Thyroid gland (tissue), 4 donors: ENCODE results near the gene PKD1L1. TPM values are rescaled to one million over a fixed set of nuclear protein-coding genes. Genes with fewer than 3 reads are reported as not detected.

Experiments
- DNase-seq, 2 donors: peaks; one replicate each; pipeline ENCODE4 v3.0.0-alpha.2; 2019
- H3K27ac ChIP-seq, 3 donors: fragments of 200-600 bp; sonication (generic); 1 replicate in 2 of 3; 2 replicates in 1 of 3; pipeline ENCODE4 v1.5.1; 2016 to 2019; ENCODE audit warnings: mild to moderate bottlenecking in 1 of 3, moderate library complexity in 1 of 3
- H3K27me3 ChIP-seq: fragments of 200-600 bp; sonication (generic); one replicate; pipeline ENCODE4 v1.5.1; 2019
- H3K36me3 ChIP-seq, 2 donors: fragments of 200-600 bp; sonication (generic); one replicate each; pipeline ENCODE4 v1.5.1; 2016 to 2019
- H3K4me1 ChIP-seq, 2 donors: fragments of 200-600 bp; sonication (generic); one replicate each; pipeline ENCODE4 v1.5.1; 2017 to 2019
- H3K4me3 ChIP-seq, 3 donors: fragments of 200-600 bp; sonication (generic); replicated peaks in 1 of 3; 1 replicate in 2 of 3; 2 replicates in 1 of 3; pipeline ENCODE4 v1.5.1; 2016; ENCODE audit warnings: mild to moderate bottlenecking in 1 of 3
- H3K9me3 ChIP-seq: fragments of 200-600 bp; sonication (generic); one replicate; pipeline ENCODE4 v1.5.1; 2017
- CTCF ChIP-seq, 6 experiments: fragments of 200-600 bp in 3 of 6; fragments of 450-650 bp in 3 of 6; sonication (generic) in 3 of 6; IDR thresholded peaks; one replicate each; pipeline ENCODE4 v1.5.1; 2016 to 2019; ENCODE audit warnings: antibody characterized with exemption in 6 of 6, mild to moderate bottlenecking in 2 of 6, inconsistent platforms in 1 of 6, moderate library complexity in 1 of 6
- POLR2A ChIP-seq, 2 donors: fragments of 450-650 bp; IDR thresholded peaks; one replicate each; pipeline ENCODE4 v1.6.1; 2017; ENCODE audit warnings: antibody characterized with exemption in 2 of 2, mild to moderate bottlenecking in 2 of 2, moderate library complexity in 1 of 2
- WGBS, 2 donors: methylation state at CpG; one replicate each; pipeline ENCODE4 v1.1.5; 2017; 5-methylcytosine and 5-hydroxymethylcytosine counted together
- intact Hi-C: fragments of 100-400 bp; cut with DNase I; formaldehyde crosslinking; loops from one replicate; pipeline ENCODE4 v1.15.1; 2023
- total RNA-seq, 4 donors: library from RNA; depleted of rRNA; stranded (reverse); fragments of >200 nt; gene quantifications; one replicate each; pipeline ENCODE4 v1.2.3, GENCODE V29; 2016

The PKD1L1 gene
- total RNA-seq, 4 donors from 2014 or later = under 0.01 to 0.17 (median 0.14) TPM

GRCh38 chr7:47914717-47915615 is 33.3 kb downstream of the PKD1L1 start:
- Histone ChIP-seq H3K4me1 (no peaks in the 10 kb centered on the region), H3K27me3 (no peaks in the 10 kb centered on the region), H3K36me3 (no peaks in the 10 kb centered on the region), H3K4me3 (no peak overlapping the region), H3K9me3 (no peaks in the 10 kb centered on the region), H3K27ac (no peak overlapping the region)
- WGBS, 2 donors = 68 to 69% methylated on average over 5 of the region's 5 CpGs
- intact Hi-C loops = no loop called here
- TF ChIP-seq POLR2A (IDR thresholded peaks at IDR 0.05) (no peak), CTCF (IDR thresholded peaks at IDR 0.05) (no peak)
- no peak for DNase-seq

GRCh38 chr7:47912332-47912731 is 35.9 kb downstream of the PKD1L1 start:
- 90 to 92% methylated on average over 6 of the region's 6 CpGs for WGBS, 2 donors
- no peaks in the 10 kb centered on the region for H3K4me1 ChIP-seq
- intact Hi-C loops = no loop called here

GRCh38 chr7:47908720-47909119 is 39.5 kb downstream of the PKD1L1 start:
- no peak overlapping the region for H3K4me3 ChIP-seq
- no peaks in the 10 kb centered on the region for H3K4me1 ChIP-seq
- no peaks in the 10 kb centered on the region for H3K36me3 ChIP-seq
- H3K9me3 ChIP-seq = no peaks in the 10 kb centered on the region
- no peak for TF ChIP-seq POLR2A (IDR thresholded peaks at IDR 0.05)
- no peak for TF ChIP-seq CTCF (IDR thresholded peaks at IDR 0.05)
- DNase-seq = no peak
- no peaks in the 10 kb centered on the region for H3K27me3 ChIP-seq
- 75 to 86% methylated on average over 1 of the region's 1 CpG for WGBS, 2 donors
- no peak overlapping the region for H3K27ac ChIP-seq
- intact Hi-C loops = no loop called here

More at GRCh38 chr7:47912332-47912731, 35.9 kb downstream of the PKD1L1 start:
- Histone ChIP-seq H3K36me3 (no peaks in the 10 kb centered on the region), H3K4me3 (no peak overlapping the region), H3K9me3 (no peaks in the 10 kb centered on the region), H3K27ac (no peak overlapping the region), H3K27me3 (no peaks in the 10 kb centered on the region)
- no peak for DNase-seq
- TF ChIP-seq POLR2A (IDR thresholded peaks at IDR 0.05) = no peak
- TF ChIP-seq CTCF (IDR thresholded peaks at IDR 0.05) = no peak

- H3K36me3 ChIP-seq = no peaks in the 10 kb centered on the region
- H3K27ac ChIP-seq = no peak overlapping the region
- H3K4me3 ChIP-seq = no peak overlapping the region
- intact Hi-C loops = no loop called here
- TF ChIP-seq POLR2A (IDR thresholded peaks at IDR 0.05) = no peak
- no peak for TF ChIP-seq CTCF (IDR thresholded peaks at IDR 0.05)
- 91 to 93% methylated on average over 9 of the region's 9 CpGs for WGBS, 2 donors
- H3K9me3 ChIP-seq = no peaks in the 10 kb centered on the region
- H3K27me3 ChIP-seq = no peaks in the 10 kb centered on the region
- DNase-seq = no peak
- H3K4me1 ChIP-seq = no peaks in the 10 kb centered on the region
Measured at GRCh38 chr7:47907981-47908616, 40.2 kb downstream of the PKD1L1 start.

- TF ChIP-seq POLR2A (IDR thresholded peaks at IDR 0.05) = no peak
- TF ChIP-seq CTCF (IDR thresholded peaks at IDR 0.05) = no peak
- Histone ChIP-seq H3K27me3 (no peaks in the 10 kb centered on the region), H3K27ac (no peak overlapping the region), H3K36me3 (no peaks in the 10 kb centered on the region), H3K4me1 (no peaks in the 10 kb centered on the region), H3K9me3 (no peaks in the 10 kb centered on the region), H3K4me3 (no peak overlapping the region)
- DNase-seq = no peak
- intact Hi-C loops = no loop called here
- 93 to 94% methylated on average over 3 of the region's 3 CpGs for WGBS, 2 donors
Measured at GRCh38 chr7:47906883-47907282, 41.4 kb downstream of the PKD1L1 start.
